SU-DHL-6 (cell line): ENCODE results near the gene PRM1.

Source experiments
- H2AFZ ChIP-seq: fragments of 200-600 bp; sonication (generic); 2 replicates; pipeline ENCODE4 v1.6.1; 2014; ENCODE audit warnings: low read depth, mild to moderate bottlenecking, moderate library complexity, mixed read lengths, antibody characterized with exemption, low read length; ENCODE audit not compliant: severe bottlenecking
- H3F3A ChIP-seq: fragments of 200-600 bp; shearing (Covaris generic); 2 replicates; pipeline ENCODE4 v1.6.0; 2016; ENCODE audit warnings: antibody characterized with exemption, mild to moderate bottlenecking; ENCODE audit not compliant: insufficient read depth
- H3K27ac ChIP-seq: fragments of 200-600 bp; sonication (generic); 2 replicates; pipeline ENCODE4 v1.5.1; 2016; ENCODE audit warnings: low read depth, mild to moderate bottlenecking, low read length, moderate library complexity, mixed read lengths
- H3K27me3 ChIP-seq: fragments of 200-600 bp; sonication (generic), shearing (Covaris generic); 2 replicates; pipeline ENCODE4 v1.6.0; 2014; ENCODE audit warnings: mild to moderate bottlenecking, low read length
- H3K36me3 ChIP-seq: fragments of 200-600 bp; sonication (generic); 2 replicates; pipeline ENCODE4 v1.6.1; 2014; ENCODE audit warnings: mild to moderate bottlenecking, low read length, mixed read lengths
- H3K4me2 ChIP-seq: fragments of 300-600, 200-600 bp; shearing (Covaris generic), sonication (generic); 2 replicates; pipeline ENCODE4 v1.6.0; 2014; ENCODE audit warnings: low read length, low read depth, mild to moderate bottlenecking; ENCODE audit not compliant: poor library complexity, severe bottlenecking
- H3K4me3 ChIP-seq: fragments of 200-600 bp; sonication (generic); 2 replicates; pipeline ENCODE4 v1.5.1; 2014; ENCODE audit warnings: antibody characterized with exemption, low read length, mild to moderate bottlenecking, mixed read lengths; ENCODE audit not compliant: insufficient read depth, poor library complexity, severe bottlenecking
- H3K79me2 ChIP-seq: fragments of 200-600 bp; sonication (generic); 2 replicates; pipeline ENCODE4 v1.6.1; 2014; ENCODE audit warnings: mild to moderate bottlenecking, low read length, moderate library complexity; ENCODE audit not compliant: insufficient read depth
- H3K9ac ChIP-seq: fragments of 200-600 bp; sonication (generic); 2 replicates; pipeline ENCODE4 v1.7.0; 2014; ENCODE audit warnings: mild to moderate bottlenecking, low read length
- H3K9me2 ChIP-seq: fragments of 200-600 bp; sonication (generic); replicated peaks from 2 replicates; pipeline ENCODE4 v1.6.1; 2014; ENCODE audit warnings: low read length; ENCODE audit not compliant: insufficient read depth
- H3K9me3 ChIP-seq: fragments of 200-600 bp; sonication (generic); 2 replicates; pipeline ENCODE4 v1.6.1; 2014; ENCODE audit warnings: low read length, mixed read lengths; ENCODE audit not compliant: insufficient read depth
- H4K20me1 ChIP-seq: fragments of 200-600 bp; sonication (generic); 2 replicates; pipeline ENCODE4 v1.6.1; 2014; ENCODE audit warnings: low read depth, mild to moderate bottlenecking, antibody characterized with exemption, low read length, moderate library complexity, mixed read lengths
- EZH2phosphoT487 ChIP-seq: fragments of 200-600 bp; sonication (generic), shearing (Covaris generic); conservative IDR thresholded peaks from 2 replicates; pipeline ENCODE4 v1.6.1; 2018; ENCODE audit warnings: mild to moderate bottlenecking, antibody characterized with exemption, low read length, moderate library complexity, mixed read lengths
- TF ChIP-seq, protein P1 (sequence below): fragments of 200-600 bp; sonication (generic); IDR thresholded peaks from one replicate; pipeline ENCODE4 v1.5.1; 2017; ENCODE audit warnings: antibody characterized with exemption, mild to moderate bottlenecking, low read length, moderate library complexity; ENCODE audit not compliant: insufficient read depth, poor library complexity, severe bottlenecking

Gene PRM1

DNA sequence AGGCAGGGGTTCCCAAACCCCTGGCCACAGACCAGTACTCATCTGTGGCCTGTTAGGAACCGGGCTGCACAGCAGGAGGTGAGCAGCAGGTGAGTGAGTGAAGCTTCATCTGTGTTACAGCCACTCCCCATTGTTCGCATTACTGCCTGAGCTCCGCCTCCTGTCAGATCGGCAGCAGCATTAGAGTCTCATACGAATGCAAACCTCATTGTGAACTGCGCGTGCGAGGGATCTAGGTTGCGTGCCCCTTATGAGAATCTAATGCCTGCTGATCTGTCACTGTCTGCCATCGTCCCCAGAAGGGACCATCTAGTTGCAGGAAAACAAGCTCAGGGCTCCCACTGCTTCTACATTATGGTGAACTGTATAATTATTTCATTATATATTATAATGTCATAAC is 39.0 kb upstream of the PRM1 start:
- H3K36me3 ChIP-seq, result no peaks in the 10 kb centered on the region
- H3K4me3 ChIP-seq, result no peak overlapping the region
- no peaks in the 10 kb centered on the region for H4K20me1 ChIP-seq
- no peak overlapping the region for H3K4me2 ChIP-seq
- no peaks in the 10 kb centered on the region for H3K79me2 ChIP-seq
- no peaks in the 10 kb centered on the region for H3K27me3 ChIP-seq
- no peak overlapping the region for H3K27ac ChIP-seq
- TF ChIP-seq, protein P1, sequence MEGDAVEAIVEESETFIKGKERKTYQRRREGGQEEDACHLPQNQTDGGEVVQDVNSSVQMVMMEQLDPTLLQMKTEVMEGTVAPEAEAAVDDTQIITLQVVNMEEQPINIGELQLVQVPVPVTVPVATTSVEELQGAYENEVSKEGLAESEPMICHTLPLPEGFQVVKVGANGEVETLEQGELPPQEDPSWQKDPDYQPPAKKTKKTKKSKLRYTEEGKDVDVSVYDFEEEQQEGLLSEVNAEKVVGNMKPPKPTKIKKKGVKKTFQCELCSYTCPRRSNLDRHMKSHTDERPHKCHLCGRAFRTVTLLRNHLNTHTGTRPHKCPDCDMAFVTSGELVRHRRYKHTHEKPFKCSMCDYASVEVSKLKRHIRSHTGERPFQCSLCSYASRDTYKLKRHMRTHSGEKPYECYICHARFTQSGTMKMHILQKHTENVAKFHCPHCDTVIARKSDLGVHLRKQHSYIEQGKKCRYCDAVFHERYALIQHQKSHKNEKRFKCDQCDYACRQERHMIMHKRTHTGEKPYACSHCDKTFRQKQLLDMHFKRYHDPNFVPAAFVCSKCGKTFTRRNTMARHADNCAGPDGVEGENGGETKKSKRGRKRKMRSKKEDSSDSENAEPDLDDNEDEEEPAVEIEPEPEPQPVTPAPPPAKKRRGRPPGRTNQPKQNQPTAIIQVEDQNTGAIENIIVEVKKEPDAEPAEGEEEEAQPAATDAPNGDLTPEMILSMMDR, result no peak
- no peak for TF ChIP-seq EZH2phosphoT487
- no peak overlapping the region for H2AFZ ChIP-seq
- H3K9ac ChIP-seq, result no peak overlapping the region
- no peaks in the 10 kb centered on the region for H3F3A ChIP-seq
- H3K9me3 ChIP-seq, result no peaks in the 10 kb centered on the region
- H3K9me2 ChIP-seq, result no peaks in the 10 kb centered on the region

DNA sequence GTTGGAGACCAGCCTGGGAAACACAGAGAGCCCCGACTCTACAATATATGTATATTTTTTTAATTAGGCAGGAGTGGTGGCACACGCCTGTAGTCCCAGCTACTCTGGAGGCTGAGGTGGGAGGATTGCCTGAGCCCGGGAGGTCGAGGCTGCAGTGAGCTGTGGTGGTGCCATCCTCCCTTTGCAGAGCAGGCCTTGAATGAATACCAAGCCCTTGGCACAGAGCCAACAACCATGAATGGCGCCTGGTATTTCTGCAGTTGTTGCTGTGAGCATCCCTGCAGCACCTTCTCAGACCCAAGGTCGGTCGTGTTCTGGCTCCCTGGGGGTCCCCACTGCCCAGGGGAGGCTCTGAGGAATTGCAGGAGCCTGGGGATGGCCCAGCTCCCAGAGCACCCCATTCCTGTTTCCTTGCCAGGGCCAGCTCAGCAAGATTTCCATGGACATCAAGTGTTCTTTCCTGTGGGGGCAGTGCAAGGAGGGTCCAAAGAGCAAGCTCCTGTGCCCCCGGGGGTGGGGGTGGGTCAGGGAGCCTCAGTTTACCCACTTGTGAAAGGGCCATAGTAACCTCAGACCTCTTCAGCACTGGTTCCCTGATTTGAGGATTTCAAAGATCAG is 38.5 kb upstream of the PRM1 start:
- H3K79me2 ChIP-seq, result no peaks in the 10 kb centered on the region
- no peaks in the 10 kb centered on the region for H4K20me1 ChIP-seq
- H2AFZ ChIP-seq, result no peak overlapping the region
- no peaks in the 10 kb centered on the region for H3K9me3 ChIP-seq
- no peaks in the 10 kb centered on the region for H3K27me3 ChIP-seq
- H3K9ac ChIP-seq, result no peak overlapping the region
- H3K4me3 ChIP-seq, result no peak overlapping the region
- H3K9me2 ChIP-seq, result no peaks in the 10 kb centered on the region
- H3K4me2 ChIP-seq, result no peak overlapping the region
- no peak for TF ChIP-seq EZH2phosphoT487
- TF ChIP-seq, protein P1, result no peak
- no peaks in the 10 kb centered on the region for H3K36me3 ChIP-seq
- no peak overlapping the region for H3K27ac ChIP-seq
- H3F3A ChIP-seq, result no peaks in the 10 kb centered on the region

DNA sequence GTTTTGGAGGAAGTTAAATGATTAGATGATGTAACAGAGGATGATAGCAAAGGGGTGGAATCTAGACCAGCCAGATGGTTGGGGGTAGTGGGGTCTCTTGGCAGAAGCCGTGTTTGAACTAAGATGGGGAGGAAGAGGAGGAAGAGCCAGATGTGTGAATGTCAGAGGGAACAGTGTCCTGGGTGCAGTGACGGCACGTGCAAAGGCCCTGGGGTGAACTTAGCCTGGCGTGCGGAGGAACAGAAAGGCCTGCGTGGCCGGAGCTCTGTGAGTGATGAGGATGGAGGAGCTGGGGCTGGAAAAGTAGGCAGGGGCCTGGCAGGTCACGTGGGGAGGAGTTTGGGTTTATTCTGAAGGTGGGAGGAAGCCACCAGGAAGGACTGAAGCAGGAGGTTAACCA is 37.7 kb upstream of the PRM1 start:
- no peaks in the 10 kb centered on the region for H4K20me1 ChIP-seq
- H3K4me3 ChIP-seq, result no peak overlapping the region
- no peaks in the 10 kb centered on the region for H3K9me2 ChIP-seq
- no peaks in the 10 kb centered on the region for H3F3A ChIP-seq
- TF ChIP-seq, protein P1, result no peak
- TF ChIP-seq EZH2phosphoT487, result no peak
- no peak overlapping the region for H3K27ac ChIP-seq
- no peaks in the 10 kb centered on the region for H3K9me3 ChIP-seq
- no peaks in the 10 kb centered on the region for H3K79me2 ChIP-seq
- no peaks in the 10 kb centered on the region for H3K27me3 ChIP-seq
- no peak overlapping the region for H3K4me2 ChIP-seq
- no peak overlapping the region for H3K9ac ChIP-seq
- no peaks in the 10 kb centered on the region for H3K36me3 ChIP-seq
- no peak overlapping the region for H2AFZ ChIP-seq
